Sigmoid colon (tissue), 4 donors: ENCODE measurements around the gene SYCP3.

Experiments
- POLR2AphosphoS5 ChIP-seq, 4 donors: sonication (generic); formaldehyde crosslinking; IDR thresholded peaks; one replicate each; pipeline ENCODE4 v1.6.1; 2017; ENCODE audit warnings: antibody characterized with exemption in 4 of 4
- TF ChIP-seq, protein P1 (sequence below), 4 experiments: fragments of 450-650 bp in 3 of 4; fragments of 200-600 bp in 1 of 4; IDR thresholded peaks; one replicate each; pipeline ENCODE4 v1.5.1; 2016 to 2019; ENCODE audit warnings: antibody characterized with exemption in 4 of 4, mild to moderate bottlenecking in 3 of 4, moderate library complexity in 2 of 4

DNA sequence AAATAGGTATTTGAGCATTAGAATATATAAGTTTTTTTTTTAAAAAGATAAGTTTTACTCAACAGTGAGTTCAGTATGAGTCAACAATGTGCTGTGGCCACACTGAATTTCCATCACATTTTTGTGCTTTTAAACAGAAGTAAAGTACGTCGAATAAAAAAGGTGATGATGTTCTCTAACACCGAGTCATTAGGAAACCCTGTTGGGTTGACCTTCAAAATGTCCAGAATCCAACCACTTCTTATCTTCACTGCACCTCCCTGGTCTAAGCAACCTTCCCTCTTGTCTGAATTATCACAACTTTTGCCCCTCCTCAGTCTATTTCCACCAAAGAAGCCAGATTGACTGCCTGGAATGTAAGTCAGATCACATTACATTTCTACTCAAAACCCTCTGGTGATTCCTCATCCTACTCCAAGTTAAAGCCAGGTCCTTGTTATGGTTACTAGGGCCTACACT is 43.0 kb upstream of the SYCP3 start:
- TF ChIP-seq, protein P1, sequence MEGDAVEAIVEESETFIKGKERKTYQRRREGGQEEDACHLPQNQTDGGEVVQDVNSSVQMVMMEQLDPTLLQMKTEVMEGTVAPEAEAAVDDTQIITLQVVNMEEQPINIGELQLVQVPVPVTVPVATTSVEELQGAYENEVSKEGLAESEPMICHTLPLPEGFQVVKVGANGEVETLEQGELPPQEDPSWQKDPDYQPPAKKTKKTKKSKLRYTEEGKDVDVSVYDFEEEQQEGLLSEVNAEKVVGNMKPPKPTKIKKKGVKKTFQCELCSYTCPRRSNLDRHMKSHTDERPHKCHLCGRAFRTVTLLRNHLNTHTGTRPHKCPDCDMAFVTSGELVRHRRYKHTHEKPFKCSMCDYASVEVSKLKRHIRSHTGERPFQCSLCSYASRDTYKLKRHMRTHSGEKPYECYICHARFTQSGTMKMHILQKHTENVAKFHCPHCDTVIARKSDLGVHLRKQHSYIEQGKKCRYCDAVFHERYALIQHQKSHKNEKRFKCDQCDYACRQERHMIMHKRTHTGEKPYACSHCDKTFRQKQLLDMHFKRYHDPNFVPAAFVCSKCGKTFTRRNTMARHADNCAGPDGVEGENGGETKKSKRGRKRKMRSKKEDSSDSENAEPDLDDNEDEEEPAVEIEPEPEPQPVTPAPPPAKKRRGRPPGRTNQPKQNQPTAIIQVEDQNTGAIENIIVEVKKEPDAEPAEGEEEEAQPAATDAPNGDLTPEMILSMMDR (IDR thresholded peaks at IDR 0.05) = no peak
- TF ChIP-seq POLR2AphosphoS5 (IDR thresholded peaks at IDR 0.05) = no peak
